MM.1S (cell line): ENCODE results near the gene GPC5.
A peak's percentile ranks its signal among the peaks of the same experiment; 100 is the strongest.

Source experiments
- DNase-seq: peaks from one replicate; pipeline ENCODE4 v3.0.0-alpha.2; 2015
- H2AFZ ChIP-seq: fragments of 300-600 bp; sonication (generic); 2 replicates; pipeline ENCODE4 v1.6.0; 2016; ENCODE audit warnings: antibody characterized with exemption, low read length
- H3F3A ChIP-seq: fragments of 300-600 bp; sonication (generic); 2 replicates; pipeline ENCODE4 v1.6.1; 2016; ENCODE audit warnings: mild to moderate bottlenecking, antibody characterized with exemption, low read length, moderate library complexity, mixed read lengths; ENCODE audit not compliant: insufficient read depth
- H3K27ac ChIP-seq: fragments of 300-600 bp; sonication (generic); 2 replicates; pipeline ENCODE4 v1.5.1; 2016; ENCODE audit warnings: mild to moderate bottlenecking, low read length
- H3K27me3 ChIP-seq: fragments of 300-600 bp; sonication (generic); replicated peaks from 2 replicates; pipeline ENCODE4 v1.6.0; 2016; ENCODE audit warnings: low read length; ENCODE audit not compliant: insufficient read depth
- H3K36me3 ChIP-seq: fragments of 300-600 bp; sonication (generic); replicated peaks from 2 replicates; pipeline ENCODE4 v1.6.1; 2016; ENCODE audit warnings: mild to moderate bottlenecking, low read length, mixed read lengths; ENCODE audit not compliant: insufficient read depth
- H3K4me1 ChIP-seq: fragments of 300-600 bp; sonication (generic); 2 replicates; pipeline ENCODE4 v1.6.1; 2016; ENCODE audit warnings: low read length, mixed read lengths
- H3K4me2 ChIP-seq: fragments of 300-600 bp; sonication (generic); 2 replicates; pipeline ENCODE4 v1.6.0; 2016; ENCODE audit warnings: low read depth, low read length
- H3K4me3 ChIP-seq: fragments of 300-600 bp; sonication (generic); 2 replicates; pipeline ENCODE4 v1.5.1; 2016; ENCODE audit warnings: low read length, mixed read lengths
- H3K79me2 ChIP-seq: fragments of 300-600 bp; sonication (generic); 2 replicates; pipeline ENCODE4 v1.6.1; 2016; ENCODE audit warnings: mixed run types, low read length, mixed read lengths
- H3K9ac ChIP-seq: fragments of 300-600 bp; sonication (generic); 2 replicates; pipeline ENCODE4 v1.6.1; 2016; ENCODE audit warnings: low read length, mixed read lengths
- H3K9me2 ChIP-seq: fragments of 300-600 bp; sonication (generic); replicated peaks from 2 replicates; pipeline ENCODE4 v1.6.1; 2016; ENCODE audit warnings: mild to moderate bottlenecking, low read length, mixed read lengths; ENCODE audit not compliant: insufficient read depth
- H3K9me3 ChIP-seq: fragments of 300-600 bp; sonication (generic); replicated peaks from 2 replicates; pipeline ENCODE4 v1.6.1; 2016; ENCODE audit warnings: mild to moderate bottlenecking, low read length, mixed read lengths; ENCODE audit not compliant: insufficient read depth
- H4K20me1 ChIP-seq: fragments of 300-600 bp; sonication (generic); 2 replicates; pipeline ENCODE4 v1.6.1; 2016; ENCODE audit warnings: mild to moderate bottlenecking, low read length, moderate library complexity, mixed read lengths; ENCODE audit not compliant: insufficient read depth
- CTCF ChIP-seq: fragments of 300-600 bp; sonication (generic); IDR thresholded peaks from 2 replicates; pipeline ENCODE4 v1.5.1; 2016; ENCODE audit warnings: antibody characterized with exemption, low read length, mixed read lengths
- EZH2 ChIP-seq: fragments of 300-600 bp; sonication (generic); optimal IDR thresholded peaks from 2 replicates; pipeline ENCODE3; 2017; ENCODE audit warnings: low read depth, mild to moderate bottlenecking, antibody characterized with exemption, low read length, mixed read lengths
- EZH2phosphoT487 ChIP-seq: fragments of 300-600 bp; sonication (generic); IDR thresholded peaks from 2 replicates; pipeline ENCODE4 v1.6.1; 2018; ENCODE audit warnings: antibody characterized with exemption, low read length

GPC5 gene

GRCh38 chr13:91773591-91774227, 375.3 kb downstream of the GPC5 start:
- Histone ChIP-seq H2AFZ (no peak overlapping the region), H3K9ac (no peak overlapping the region), H3K4me2 (no peak overlapping the region), H3K9me3 (no peaks in the 10 kb centered on the region), H3K27me3 (no peaks in the 10 kb centered on the region), H3K79me2 (no peaks in the 10 kb centered on the region), H3K9me2 (no peaks in the 10 kb centered on the region), H4K20me1 (no peaks in the 10 kb centered on the region), H3K27ac (no peak overlapping the region), H3K4me1 (no peaks in the 10 kb centered on the region), H3K4me3 (no peak overlapping the region), H3K36me3 (no peaks in the 10 kb centered on the region), H3F3A (no peaks in the 10 kb centered on the region; the same call in 1 of the 2 replicates)
- DNase-seq = no peak
- no peak for TF ChIP-seq CTCF
- TF ChIP-seq EZH2 = no peak
- TF ChIP-seq EZH2phosphoT487 = no peak

GRCh38 chr13:91774397-91774796, 376.0 kb downstream of the GPC5 start:
- Histone ChIP-seq H3K27ac (no peak overlapping the region), H3K4me1 (no peaks in the 10 kb centered on the region), H3K79me2 (no peaks in the 10 kb centered on the region), H3K4me2 (no peak overlapping the region), H3F3A (no peaks in the 10 kb centered on the region; the same call in 1 of the 2 replicates), H3K4me3 (no peak overlapping the region), H3K36me3 (no peaks in the 10 kb centered on the region), H3K9me3 (no peaks in the 10 kb centered on the region), H3K9ac (no peak overlapping the region), H3K9me2 (no peaks in the 10 kb centered on the region), H2AFZ (no peak overlapping the region), H4K20me1 (no peaks in the 10 kb centered on the region), H3K27me3 (no peaks in the 10 kb centered on the region)
- no peak for TF ChIP-seq EZH2phosphoT487
- no peak for TF ChIP-seq EZH2
- DNase-seq = no peak

DNA sequence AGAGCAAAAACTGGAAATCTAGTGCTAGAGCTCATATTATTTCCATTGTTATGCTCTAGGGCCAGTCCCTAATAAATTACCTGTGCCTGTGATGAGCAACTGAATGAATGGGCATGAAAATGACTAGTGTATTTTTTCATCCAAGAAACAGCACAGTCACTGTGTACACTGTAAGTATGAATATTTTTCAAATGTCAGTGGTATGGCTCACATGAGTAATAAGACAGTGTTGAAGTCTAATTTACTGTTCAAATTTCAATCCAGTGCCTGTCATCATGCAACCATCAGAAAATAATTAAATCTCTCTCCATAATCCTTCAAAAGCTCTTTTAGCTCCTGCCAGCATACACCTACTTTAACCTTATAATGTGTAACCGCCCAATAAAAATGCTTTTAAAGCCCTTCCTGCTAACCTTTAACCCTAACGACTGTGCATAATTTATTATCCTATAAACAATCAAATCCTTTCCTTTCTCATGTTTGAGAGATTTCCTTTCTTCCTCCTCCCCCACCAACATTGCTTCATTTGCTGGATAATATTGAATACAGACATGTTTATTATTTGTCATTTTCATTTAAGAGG, 378.3 kb downstream of the GPC5 start:
- Histone ChIP-seq H3K27ac (no peak overlapping the region), H3K36me3 (no peaks in the 10 kb centered on the region), H3K9me3 (no peaks in the 10 kb centered on the region), H3K9me2 (no peaks in the 10 kb centered on the region), H3K4me2 (no peak overlapping the region), H4K20me1 (no peaks in the 10 kb centered on the region), H3K9ac (no peak overlapping the region), H2AFZ (no peak overlapping the region), H3K79me2 (no peaks in the 10 kb centered on the region), H3K27me3 (no peaks in the 10 kb centered on the region), H3K4me1 (no peaks in the 10 kb centered on the region), H3F3A (no peaks in the 10 kb centered on the region; the same call in 1 of the 2 replicates), H3K4me3 (no peak overlapping the region)
- no peak for TF ChIP-seq CTCF
- TF ChIP-seq EZH2 = no peak
- no peak for TF ChIP-seq EZH2phosphoT487
- DNase-seq = no peak

DNA sequence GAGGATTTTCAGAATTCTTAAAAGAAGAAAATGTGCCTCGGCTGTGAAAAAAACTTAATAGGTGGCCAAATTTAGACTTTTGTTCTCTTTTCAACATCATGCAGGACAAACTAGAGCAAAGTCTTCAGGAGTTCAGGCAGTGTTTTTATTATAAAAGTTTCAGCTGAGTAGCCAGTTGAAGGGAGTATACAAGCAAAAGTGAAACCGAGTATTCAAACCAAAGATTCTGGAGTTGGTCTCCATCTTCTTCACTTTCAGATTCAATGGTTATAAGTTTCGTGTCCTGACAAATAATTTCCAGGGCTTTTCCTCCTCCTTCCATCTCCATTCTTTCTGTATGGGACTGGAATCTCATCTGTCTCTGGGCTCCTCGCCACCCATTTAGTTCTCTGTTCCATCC, 379.7 kb downstream of the GPC5 start:
- peak overlapping the region; percentile 61; the same call in 1 of the 2 replicates for H3K27ac ChIP-seq
- no peaks in the 10 kb centered on the region for H4K20me1 ChIP-seq
- no peaks in the 10 kb centered on the region; the same call in 1 of the 2 replicates for H3F3A ChIP-seq
- peak overlapping the region; percentile 81 for H2AFZ ChIP-seq
- peak overlapping the region; percentile 45; the same call in 1 of the 2 replicates for H3K9ac ChIP-seq
- peak; percentile 41 for DNase-seq
- peak overlapping the region; percentile 50 for H3K4me3 ChIP-seq
- H3K4me1 ChIP-seq = no peaks in the 10 kb centered on the region
- no peaks in the 10 kb centered on the region for H3K9me3 ChIP-seq
- H3K9me2 ChIP-seq = no peaks in the 10 kb centered on the region
- H3K36me3 ChIP-seq = no peaks in the 10 kb centered on the region
- H3K79me2 ChIP-seq = no peaks in the 10 kb centered on the region
- TF ChIP-seq CTCF = no peak
- no peak for TF ChIP-seq EZH2
- TF ChIP-seq EZH2phosphoT487 = no peak
- H3K27me3 ChIP-seq = no peaks in the 10 kb centered on the region
- peak overlapping the region; percentile 79; the same call in 1 of the 2 replicates for H3K4me2 ChIP-seq
